Endothelial cell of umbilical vein (primary cell): Measurements from ENCODE around the gene NANOS2.

ENCODE experiments used
- CTCF ChIP-seq, 2 donors: IDR thresholded peaks; 1 replicate in 1 of 2; 2 replicates in 1 of 2; pipeline ENCODE4 v1.5.1; 2011; ENCODE audit warnings: low read length in 2 of 2, mild to moderate bottlenecking in 2 of 2, moderate library complexity in 2 of 2, control low read depth in 1 of 2, inconsistent platforms in 1 of 2, low read depth in 1 of 2; ENCODE audit not compliant: insufficient read depth in 1 of 2; ENCODE audit errors: extremely low read depth in 1 of 2
- MAX ChIP-seq: IDR thresholded peaks from 2 replicates; pipeline ENCODE4 v1.6.1; 2011; ENCODE audit not compliant: insufficient read depth, insufficient read length
- MYC ChIP-seq: IDR thresholded peaks from one replicate; pipeline ENCODE4 v1.6.1; 2011; ENCODE audit warnings: mild to moderate bottlenecking, low read depth, low read length
- POLR2A ChIP-seq: IDR thresholded peaks from 2 replicates; pipeline ENCODE4 v1.6.1; 2012; ENCODE audit warnings: low read depth, mild to moderate bottlenecking, control low read depth, low read length
- POLR2AphosphoS5 ChIP-seq: IDR thresholded peaks from 2 replicates; pipeline ENCODE4 v1.6.1; 2012; ENCODE audit warnings: low read depth, mild to moderate bottlenecking, control low read depth, low read length, moderate library complexity; ENCODE audit not compliant: insufficient read depth

- TF ChIP-seq CTCF (IDR thresholded peaks at IDR 0.05; ENCODE audit: extremely low read depth in 1 of 2, insufficient read depth in 1 of 2, low read depth in 1 of 2, low read length in 2 of 2) (no peak), POLR2A (no peak), MYC (no peak), MAX (no peak), POLR2AphosphoS5 (no peak)
These were observed 15.3 kb downstream of the NANOS2 start for GRCh38 chr19:45899253-45899652.
